ENCODE data around the gene SELENOH. TPM values are rescaled to one million over a fixed set of nuclear protein-coding genes. Genes with fewer than 3 reads are reported as not detected.

SELENOH gene
- total RNA-seq, 4 donors from 2014 or later = 113 to 133 (median 124) TPM

DNA sequence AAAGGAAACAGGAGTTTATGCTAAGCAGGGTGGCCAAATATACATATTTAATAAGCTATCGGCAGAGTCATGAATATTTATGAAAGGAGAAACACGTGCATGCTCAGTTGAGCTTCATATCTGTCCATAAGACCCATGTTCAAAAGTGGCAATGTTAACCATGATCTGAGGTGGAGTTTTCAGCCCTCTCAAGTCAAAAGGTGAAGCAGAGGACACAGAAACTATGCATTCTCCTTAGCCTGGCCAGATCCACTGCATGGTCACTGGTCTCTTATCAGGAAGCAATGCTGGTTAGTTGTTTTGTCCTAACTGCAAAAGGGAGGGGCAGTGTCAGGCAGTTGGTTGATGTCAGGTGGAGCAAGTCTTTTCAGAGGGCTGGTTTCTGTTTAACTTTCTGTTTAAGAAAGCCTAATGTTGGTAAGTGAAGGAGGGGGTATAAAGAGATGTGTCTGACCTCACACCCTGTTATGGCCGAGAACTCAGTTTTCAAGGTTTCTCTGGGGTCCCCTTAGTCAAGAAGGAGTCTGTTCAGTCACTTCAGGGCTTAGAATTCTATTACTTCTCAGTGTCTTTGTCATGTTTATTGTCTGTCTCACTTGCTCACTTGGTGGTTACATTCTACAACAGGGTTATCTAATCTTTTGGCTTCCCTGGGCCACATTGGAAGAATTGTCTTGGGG lies 5.5 kb upstream of the SELENOH start:
- intact Hi-C loops (cut with DNase I; ENCODE audit: low total_unique reads) = no loop called here
- DNase-seq (ENCODE audit: low spot score in 2 of 2) = peak in 1 of 2 donors; percentile 57
- no peak for TF ChIP-seq POLR2A (IDR thresholded peaks at IDR 0.05)
- TF ChIP-seq, protein P1, sequence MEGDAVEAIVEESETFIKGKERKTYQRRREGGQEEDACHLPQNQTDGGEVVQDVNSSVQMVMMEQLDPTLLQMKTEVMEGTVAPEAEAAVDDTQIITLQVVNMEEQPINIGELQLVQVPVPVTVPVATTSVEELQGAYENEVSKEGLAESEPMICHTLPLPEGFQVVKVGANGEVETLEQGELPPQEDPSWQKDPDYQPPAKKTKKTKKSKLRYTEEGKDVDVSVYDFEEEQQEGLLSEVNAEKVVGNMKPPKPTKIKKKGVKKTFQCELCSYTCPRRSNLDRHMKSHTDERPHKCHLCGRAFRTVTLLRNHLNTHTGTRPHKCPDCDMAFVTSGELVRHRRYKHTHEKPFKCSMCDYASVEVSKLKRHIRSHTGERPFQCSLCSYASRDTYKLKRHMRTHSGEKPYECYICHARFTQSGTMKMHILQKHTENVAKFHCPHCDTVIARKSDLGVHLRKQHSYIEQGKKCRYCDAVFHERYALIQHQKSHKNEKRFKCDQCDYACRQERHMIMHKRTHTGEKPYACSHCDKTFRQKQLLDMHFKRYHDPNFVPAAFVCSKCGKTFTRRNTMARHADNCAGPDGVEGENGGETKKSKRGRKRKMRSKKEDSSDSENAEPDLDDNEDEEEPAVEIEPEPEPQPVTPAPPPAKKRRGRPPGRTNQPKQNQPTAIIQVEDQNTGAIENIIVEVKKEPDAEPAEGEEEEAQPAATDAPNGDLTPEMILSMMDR (IDR thresholded peaks at IDR 0.05) = no peak
- WGBS, 2 donors = 76 to 81% methylated on average over 3 of the region's 3 CpGs
- H3K4me3 ChIP-seq (ENCODE audit: low read depth, poor library complexity, severe bottlenecking) = no peak overlapping the region

DNA sequence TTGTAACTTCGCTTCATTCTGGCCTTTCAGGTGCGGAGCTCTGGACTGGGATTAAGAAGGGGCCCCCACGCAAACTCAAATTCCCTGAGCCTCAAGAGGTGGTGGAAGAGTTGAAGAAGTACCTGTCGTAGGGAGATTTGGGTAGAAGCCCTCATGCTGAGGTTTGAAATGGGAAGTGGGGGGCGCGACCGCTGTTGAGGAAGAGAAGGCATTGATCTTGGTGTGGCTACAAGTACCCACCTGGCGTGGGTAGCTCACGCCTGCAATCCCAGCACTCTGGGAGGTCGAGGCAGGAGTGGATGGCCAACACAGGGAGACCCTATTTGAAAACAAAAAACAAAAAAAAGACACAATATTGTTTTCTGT lies 779 bp downstream of the SELENOH start:
- peak overlapping the region; percentile 88 for H3K4me3 ChIP-seq (ENCODE audit: low read depth, poor library complexity, severe bottlenecking)
- intact Hi-C loops (cut with DNase I; ENCODE audit: low total_unique reads) = no loop called here
- TF ChIP-seq, protein P1 (IDR thresholded peaks at IDR 0.05) = no peak
- no peak for TF ChIP-seq POLR2A (IDR thresholded peaks at IDR 0.05)
- DNase-seq (ENCODE audit: low spot score in 2 of 2) = peak in 1 of 2 donors; percentile 84
- 2 to 4% methylated on average over 10 of the region's 10 CpGs for WGBS, 2 donors

DNA sequence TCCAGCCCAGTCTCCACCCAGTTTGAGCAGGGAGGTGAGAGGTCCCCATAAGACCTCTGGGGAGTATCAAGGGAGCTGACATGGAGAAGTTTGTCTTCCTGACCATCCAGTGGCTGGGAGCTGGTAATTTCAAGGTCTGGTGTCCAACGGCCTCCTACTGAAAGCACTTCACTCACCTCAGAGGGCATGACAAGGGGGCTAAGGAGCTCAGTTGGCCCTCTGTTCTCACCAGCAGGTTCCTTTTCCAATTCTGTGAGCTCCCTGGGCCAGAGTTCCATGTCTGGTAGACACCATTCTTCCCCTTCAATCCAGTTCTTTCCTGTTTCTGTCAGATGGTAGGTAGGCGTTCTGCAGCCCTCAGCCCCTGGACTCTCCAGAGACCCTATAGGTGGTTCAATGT lies 3.1 kb downstream of the SELENOH start:
- intact Hi-C loops (cut with DNase I; ENCODE audit: low total_unique reads) = no loop called here
- 78 to 87% methylated on average over 2 of the region's 2 CpGs for WGBS, 2 donors
- DNase-seq (ENCODE audit: low spot score in 2 of 2) = peak in 1 of 2 donors; percentile 39
- H3K4me3 ChIP-seq (ENCODE audit: low read depth, poor library complexity, severe bottlenecking) = no peak overlapping the region
- no peak for TF ChIP-seq POLR2A (IDR thresholded peaks at IDR 0.05)
- TF ChIP-seq, protein P1 (IDR thresholded peaks at IDR 0.05) = no peak

DNA sequence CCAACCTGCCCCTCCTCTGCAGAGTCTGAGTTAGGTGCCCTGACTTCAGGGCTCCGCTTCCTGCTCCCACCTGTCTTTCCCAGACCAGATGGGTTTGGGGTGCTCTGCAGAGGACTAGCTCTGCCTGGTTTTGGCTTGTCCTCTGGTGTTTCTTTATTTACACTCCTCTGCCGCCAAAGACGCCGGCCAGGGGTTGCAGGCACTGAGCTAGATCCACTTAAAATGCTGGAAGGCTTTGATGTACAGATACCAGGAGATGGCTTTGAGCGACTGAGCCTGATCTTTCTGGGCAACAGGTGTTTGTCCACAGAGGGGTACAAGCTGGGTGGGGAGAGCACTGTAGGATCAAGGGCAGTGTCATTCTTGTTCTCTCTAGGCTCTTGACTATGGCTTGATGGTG lies 3.9 kb downstream of the SELENOH start:
- intact Hi-C loops (cut with DNase I; ENCODE audit: low total_unique reads) = no loop called here
- DNase-seq (ENCODE audit: low spot score in 2 of 2) = peak in 1 of 2 donors; percentile 65
- TF ChIP-seq, protein P1 (IDR thresholded peaks at IDR 0.05) = no peak
- no peak for TF ChIP-seq POLR2A (IDR thresholded peaks at IDR 0.05)
- H3K4me3 ChIP-seq (ENCODE audit: low read depth, poor library complexity, severe bottlenecking) = no peak overlapping the region
- 85 to 86% methylated on average over 5 of the region's 5 CpGs for WGBS, 2 donors

DNA sequence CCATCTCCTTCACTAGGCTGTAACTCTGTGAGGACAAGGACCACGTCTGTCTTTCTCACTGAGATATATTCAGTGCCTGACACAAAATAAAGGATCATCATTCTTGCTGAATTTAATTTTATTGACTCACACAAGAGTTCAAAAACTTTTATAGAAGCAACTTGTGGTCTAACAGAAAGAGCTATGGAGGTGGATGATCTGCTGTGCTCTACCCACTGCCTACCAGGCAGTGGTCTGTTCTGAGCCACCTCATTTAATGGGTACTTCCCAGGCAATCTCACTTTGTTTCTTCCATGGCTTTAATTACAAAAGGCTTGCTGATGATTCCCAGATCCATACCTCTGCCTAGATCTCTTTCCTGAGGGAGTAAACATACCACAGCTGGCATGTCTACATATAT lies 5.6 kb downstream of the SELENOH start:
- 79 to 98% methylated on average over 1 of the region's 1 CpG for WGBS, 2 donors
- peak in 1 of 2 donors; percentile 4 for DNase-seq (ENCODE audit: low spot score in 2 of 2)
- TF ChIP-seq POLR2A (IDR thresholded peaks at IDR 0.05) = no peak
- TF ChIP-seq, protein P1 (IDR thresholded peaks at IDR 0.05) = no peak
- intact Hi-C loops (cut with DNase I; ENCODE audit: low total_unique reads) = no loop called here
- no peak overlapping the region for H3K4me3 ChIP-seq (ENCODE audit: low read depth, poor library complexity, severe bottlenecking)

DNA sequence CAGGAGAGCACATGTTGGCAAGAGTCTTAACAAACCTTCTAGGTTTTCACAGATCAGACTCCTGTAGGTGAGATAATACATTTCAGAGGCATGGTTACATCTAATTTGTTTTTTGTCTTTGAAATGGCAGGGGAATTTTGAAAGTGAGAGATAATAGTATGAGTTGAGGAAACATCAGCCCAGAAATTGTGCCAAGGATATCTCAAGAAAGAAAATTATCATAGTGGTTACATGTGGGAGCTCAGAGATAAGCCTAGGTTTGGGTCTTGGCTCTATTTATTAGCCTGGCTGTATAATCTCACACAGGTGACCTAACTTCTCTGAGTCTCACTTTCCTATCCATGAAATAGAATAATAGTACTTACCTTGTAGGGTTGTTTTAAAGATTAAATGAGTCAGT lies 9.9 kb downstream of the SELENOH start:
- no peak for TF ChIP-seq POLR2A (IDR thresholded peaks at IDR 0.05)
- intact Hi-C loops (cut with DNase I; ENCODE audit: low total_unique reads) = no loop called here
- no peak overlapping the region for H3K4me3 ChIP-seq (ENCODE audit: low read depth, poor library complexity, severe bottlenecking)
- DNase-seq (ENCODE audit: low spot score in 2 of 2) = no peak

Measured in lower leg skin (tissue), 4 donors.